NCI-H2081 treated with DMSO at 0.1 percent for 48 hours (cell line): ENCODE measurements around the gene RFTN1.

Experiments
- DNase-seq: peaks from one replicate; lab custom pipeline; 2025; lab: John Stamatoyannopoulos, UW

Gene RFTN1

DNA sequence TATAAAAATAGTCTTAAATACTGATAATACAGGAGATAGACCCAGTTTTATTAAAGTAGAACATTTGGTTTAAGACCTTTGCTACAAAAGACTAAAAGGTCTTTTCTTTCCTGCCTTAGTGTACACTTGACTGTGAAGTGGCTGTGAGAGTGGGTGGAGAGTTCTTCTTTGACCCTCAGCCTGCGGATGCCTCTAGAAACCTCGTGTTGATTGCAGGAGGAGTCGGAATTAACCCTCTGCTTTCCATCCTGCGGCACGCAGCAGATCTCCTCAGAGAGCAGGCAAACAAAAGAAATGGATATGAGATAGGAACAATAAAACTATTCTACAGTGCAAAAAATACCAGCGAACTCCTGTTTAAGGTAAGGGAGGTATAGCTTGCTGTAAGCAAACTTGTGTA is 212.0 kb downstream of the RFTN1 start:
- DNase-seq, result no peak

GRCh38 chr3:16300881-16301359 is 212.6 kb downstream of the RFTN1 start:
- no peak for DNase-seq

- DNase-seq, result no peak
Measured at GRCh38 chr3:16300307-16300706, 213.2 kb downstream of the RFTN1 start.

- DNase-seq, result no peak
Measured at GRCh38 chr3:16299746-16300145, 213.8 kb downstream of the RFTN1 start.

GRCh38 chr3:16298891-16299290 is 214.6 kb downstream of the RFTN1 start:
- DNase-seq, result no peak

- DNase-seq, result no peak
Measured at GRCh38 chr3:16297997-16298885, 215.3 kb downstream of the RFTN1 start.

GRCh38 chr3:16295298-16295890 is 218.1 kb downstream of the RFTN1 start:
- no peak for DNase-seq

- DNase-seq, result no peak
Measured at GRCh38 chr3:16294844-16295243, 218.7 kb downstream of the RFTN1 start.

GRCh38 chr3:16290827-16291196 is 222.7 kb downstream of the RFTN1 start:
- no peak for DNase-seq

DNA sequence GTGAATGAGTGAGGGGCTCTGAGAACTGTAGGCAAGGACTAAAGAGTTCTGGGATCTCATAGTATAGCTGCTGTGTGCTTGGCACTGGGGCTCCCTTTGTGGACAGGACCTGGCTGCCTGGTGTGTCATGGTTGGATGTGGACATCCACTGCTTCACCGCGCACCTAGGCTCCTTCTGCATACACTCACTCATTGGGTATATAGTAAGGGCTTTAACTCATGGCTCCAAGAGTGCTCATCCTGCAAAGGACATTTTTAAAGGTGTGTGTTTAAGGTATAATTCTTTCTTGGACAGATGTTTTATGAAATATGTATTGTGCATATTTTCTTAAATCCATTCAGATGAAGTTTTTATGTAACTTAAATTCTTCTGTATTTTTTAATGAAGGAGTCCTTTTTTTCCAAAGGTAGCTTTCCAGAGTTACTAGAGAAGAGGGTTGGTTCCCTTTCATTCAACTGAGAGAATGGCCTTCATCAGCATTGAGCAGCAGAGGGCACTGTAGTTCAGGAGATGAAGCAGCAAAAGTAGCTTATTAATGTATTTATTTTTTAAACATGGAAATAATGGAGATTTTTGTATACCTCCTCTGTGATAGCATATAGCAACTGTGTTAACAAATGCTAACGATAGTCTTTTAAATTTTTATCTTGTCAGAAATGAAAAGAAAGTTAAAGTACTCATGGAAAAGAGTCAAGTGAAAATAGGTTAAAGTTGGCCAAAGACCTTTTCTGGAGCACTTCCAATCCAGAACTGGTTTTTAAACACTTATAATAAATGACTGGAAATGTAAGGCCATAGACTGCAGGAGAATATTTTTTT is 223.3 kb downstream of the RFTN1 start:
- no peak for DNase-seq

DNA sequence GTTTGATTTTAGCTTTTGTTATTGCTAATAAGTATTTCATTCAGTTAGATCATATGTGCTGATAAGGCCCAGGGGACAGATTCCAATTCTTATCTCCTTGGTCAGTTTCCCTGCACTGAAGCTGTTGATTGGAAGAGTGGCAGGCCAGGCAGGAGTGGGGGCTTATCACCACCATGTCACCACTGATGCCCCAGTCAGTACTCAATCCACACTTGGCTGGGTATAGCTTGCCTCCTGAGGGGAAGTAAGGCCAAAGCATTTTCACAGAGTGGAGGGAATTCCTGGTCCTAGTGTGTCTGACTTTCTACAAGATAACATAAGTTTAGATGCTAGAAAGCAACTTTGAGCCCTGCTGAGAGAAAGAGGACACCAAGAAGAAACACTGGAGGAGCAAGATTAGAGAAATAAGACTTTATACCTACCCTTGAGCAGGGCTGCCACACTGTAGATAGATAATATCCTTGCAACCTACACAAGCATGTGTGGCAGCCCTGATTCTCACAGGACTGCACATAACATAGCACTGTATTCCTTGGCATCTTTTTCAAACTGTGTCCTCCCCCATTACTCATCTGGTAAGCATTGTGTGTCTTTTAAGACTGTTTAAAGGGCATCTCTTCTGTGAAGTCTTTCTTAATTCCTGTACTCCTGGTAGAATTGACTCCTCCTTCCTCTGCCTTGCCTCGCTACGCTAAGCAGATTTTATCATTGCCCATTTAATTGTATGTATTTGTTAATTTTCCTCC is 224.2 kb downstream of the RFTN1 start:
- no peak for DNase-seq

DNA sequence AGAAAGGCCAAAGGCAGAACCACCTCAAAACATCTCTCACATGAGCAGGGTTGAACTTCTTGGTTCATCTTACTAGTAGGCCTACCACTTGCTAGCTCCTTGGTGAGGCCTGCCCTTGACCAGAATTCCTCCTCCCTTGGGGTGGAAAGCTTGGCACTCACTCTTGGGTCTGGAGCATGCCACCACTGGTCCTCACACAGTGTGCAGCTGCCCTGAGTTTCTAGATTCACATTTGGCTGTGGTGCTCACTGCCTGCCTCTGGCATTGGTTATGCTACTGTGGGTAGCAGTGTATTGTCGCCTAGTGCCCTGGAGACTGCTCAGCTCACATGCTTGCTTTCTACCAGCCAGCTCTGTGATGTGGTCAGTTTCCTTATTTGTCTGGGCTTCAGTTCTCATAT is 224.8 kb downstream of the RFTN1 start:
- no peak for DNase-seq

DNA sequence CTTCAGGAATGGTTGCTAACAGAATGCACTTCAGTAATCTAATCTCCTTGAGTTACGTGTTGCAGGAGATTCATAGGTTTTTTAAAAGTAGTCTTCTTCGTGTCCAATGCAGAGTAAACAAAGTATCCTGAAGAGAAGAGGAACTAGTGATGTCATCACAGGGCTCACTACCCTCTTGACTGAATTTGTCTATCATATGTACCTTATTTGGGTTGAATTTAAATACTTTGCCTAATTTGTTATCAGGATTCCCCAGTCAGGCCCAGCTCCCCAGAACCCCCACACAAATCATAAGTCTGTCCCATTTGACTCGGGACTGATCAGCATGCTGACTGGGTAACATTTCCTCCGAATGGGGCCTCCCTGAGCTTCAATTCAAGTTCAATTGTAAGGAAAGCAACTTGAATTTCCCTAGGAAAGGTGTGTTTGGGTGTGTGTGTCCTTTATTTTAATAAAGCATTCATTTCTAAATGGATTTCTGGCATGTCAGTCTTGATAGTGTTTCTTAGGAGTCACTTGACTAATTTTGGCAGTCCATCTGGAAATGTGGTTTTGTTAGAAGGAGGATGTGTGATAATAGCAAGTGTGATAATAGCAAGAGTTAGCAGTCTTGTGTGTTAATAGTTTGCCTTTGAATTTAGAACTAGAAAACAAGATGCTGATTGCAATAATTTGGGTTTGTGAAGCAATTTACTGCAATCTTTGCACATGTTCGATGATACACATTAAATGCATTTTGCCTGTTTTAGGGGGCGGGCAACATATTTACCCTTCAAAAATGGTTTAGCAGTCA is 226.6 kb downstream of the RFTN1 start:
- no peak for DNase-seq

DNA sequence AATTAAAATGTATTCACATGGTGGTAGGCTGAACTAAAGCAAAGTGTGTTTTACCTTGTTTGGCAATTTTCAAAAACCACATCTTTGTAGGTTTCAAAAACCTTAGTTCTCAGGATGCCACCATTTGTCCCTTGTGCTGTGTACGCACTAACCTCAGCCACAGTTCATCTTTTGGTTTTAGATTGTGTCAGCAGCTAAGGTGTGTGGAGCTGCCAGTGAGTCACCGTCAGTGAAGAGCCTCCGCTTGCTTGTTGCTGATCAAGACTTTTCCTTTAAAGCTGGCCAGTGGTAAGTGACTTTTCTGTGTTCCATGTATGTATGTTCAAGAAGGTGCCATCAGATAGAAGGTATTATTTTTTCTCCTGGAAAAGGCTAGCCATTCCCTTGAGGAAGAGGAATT is 227.3 kb downstream of the RFTN1 start:
- DNase-seq, result no peak

- DNase-seq, result no peak
Measured at GRCh38 chr3:16284633-16285032, 228.9 kb downstream of the RFTN1 start.

DNA sequence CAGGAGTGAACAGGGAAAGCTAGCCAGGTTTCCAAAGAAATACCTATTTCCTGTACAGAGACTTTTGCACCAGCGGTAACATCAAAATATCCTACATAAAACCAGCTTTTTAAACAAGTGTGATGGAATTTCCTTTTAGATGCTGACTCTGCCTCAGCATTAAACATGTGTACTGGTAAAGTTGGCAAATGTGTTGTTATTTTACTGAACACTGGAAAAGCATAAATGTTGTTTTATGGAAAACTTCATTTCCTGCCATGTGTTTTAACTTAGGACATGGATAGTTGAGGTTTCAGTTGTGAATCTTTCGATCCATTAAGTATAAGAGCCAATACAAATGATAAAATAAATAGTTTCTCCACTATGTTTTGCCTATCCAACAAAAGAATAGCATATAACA is 232.8 kb downstream of the RFTN1 start:
- no peak for DNase-seq

DNA sequence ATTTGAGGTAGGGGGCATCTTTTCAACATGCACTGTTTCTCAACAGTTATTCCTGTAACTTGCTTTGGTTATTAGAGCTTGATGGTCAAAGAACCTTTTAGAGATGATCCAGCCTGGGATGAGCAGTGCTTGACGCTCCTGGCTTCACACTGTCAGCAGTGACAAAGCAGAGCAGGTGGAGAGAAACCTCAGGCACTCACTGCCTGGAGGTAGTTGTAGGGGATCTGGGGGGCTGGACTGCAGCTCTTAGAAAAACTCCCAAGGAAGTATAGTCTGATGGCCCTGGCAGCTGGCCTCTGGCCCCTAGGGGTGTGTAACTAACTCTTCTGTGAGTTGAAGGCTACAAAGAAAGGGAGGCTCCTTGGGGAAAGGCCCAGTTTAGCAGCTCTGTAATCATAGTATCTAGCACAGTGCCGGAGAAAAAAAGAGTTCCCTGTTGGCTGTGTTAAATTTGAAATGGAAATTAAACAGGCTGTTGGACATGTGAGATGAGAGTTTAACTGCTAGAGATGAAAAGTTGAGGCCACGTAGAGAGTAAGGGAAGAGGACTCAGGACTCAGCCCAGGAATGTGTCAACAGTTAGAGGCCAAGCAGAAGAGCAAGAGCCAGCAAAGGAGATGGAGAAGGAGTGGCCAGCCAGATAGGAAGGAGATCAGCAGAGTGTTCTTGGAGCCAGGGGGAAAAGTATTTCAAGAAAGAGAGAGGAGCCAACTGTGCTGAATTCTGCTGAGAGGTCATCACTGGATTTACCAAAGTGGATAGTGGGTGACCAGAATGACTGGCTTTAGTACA is 234.3 kb downstream of the RFTN1 start:
- no peak for DNase-seq

DNA sequence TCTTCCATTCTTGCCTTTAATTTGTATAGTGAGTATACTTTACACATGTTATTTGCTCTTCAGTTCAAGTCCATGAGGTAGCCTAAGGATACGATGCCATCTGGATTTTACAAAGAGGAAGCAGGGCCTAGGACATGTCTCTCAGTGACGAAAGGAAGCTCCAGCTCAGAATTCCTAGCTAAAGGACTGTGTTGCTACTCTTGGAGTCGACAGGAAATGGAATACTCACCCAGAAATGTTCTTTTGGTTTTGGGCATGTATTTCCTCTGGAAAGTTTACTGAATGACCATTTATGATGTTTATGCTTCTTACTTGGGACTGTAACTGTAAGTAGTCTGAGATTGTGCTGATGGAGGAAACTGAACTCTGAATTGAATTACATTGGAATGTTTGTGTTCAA is 236.0 kb downstream of the RFTN1 start:
- DNase-seq, result no peak

DNA sequence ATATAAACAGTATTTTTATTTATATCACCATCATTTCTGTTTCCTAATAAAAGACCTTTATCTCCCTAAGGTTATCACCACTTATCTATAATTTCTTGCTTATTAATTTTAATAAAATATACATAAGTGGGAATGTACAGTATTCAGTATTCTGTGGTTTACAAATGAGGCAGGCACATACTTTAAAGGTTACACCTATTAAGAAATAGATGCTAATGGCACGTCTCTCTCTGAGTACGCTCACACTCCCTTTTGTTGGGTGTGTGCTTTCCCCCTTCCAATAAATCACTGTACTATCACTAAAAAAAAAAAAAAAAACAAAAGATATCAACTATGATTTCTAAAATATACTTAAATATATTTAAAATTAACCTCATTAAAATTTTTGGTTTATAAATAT is 239.6 kb downstream of the RFTN1 start:
- DNase-seq, result no peak

DNA sequence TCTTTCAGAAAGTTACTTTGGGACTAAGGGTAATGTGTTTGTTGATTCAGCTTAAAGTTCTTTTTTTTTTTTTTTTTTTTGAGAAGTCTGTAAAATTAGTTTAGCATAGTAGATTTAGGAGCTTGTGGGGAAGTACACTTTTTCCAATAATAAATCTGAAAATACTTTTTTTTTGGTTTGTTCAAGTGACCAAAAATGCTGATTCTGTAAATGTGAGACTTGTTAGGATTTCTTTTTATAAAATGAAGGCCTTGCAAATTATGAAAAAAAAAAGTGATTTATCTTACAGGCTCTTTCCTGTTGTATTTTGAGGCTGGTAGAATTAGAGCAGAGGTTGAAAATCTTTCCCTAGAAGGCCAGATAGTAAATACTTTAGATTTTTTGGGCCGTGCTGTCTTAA is 240.9 kb downstream of the RFTN1 start:
- no peak for DNase-seq
